HepG2 (cell line): ENCODE results near the gene MYEOV. TPM values are rescaled to one million over a fixed set of nuclear protein-coding genes. Genes with fewer than 3 reads are reported as not detected.

Source experiments
- ATAC-seq: fragments of 200-7000 bp; cut with Tn5 transposase; 3 replicates; pipeline ENCODE4 v1.9.1; 2020; ENCODE audit warnings: mild to moderate bottlenecking, moderate library complexity
- BruUV-seq: library from RNA; stranded (reverse); fragments of 400-500 nt; replicated peaks from 2 replicates; lab custom pipeline; 2021; lab: Mats Ljungman, UMichigan
- CTCF ChIA-PET: fragments of 300-600 bp; formaldehyde crosslinking; extraction: SDS; loops from one replicate; lab custom pipeline; 2021; ENCODE audit warnings: low total read pairs, inconsistent platforms, low intra/inter-chr PET ratio; lab: Yijun Ruan, JAX
- POLR2A ChIA-PET: fragments of 350-600 bp; sonication (Branson Sonifier 250); formaldehyde crosslinking; loops from one replicate; lab custom pipeline; 2020; ENCODE audit warnings: antibody characterized with exemption, inconsistent platforms; lab: Yijun Ruan, JAX
- DNase-seq: peaks from one replicate; pipeline ENCODE4 v3.0.0-alpha.2; 2015; ENCODE audit warnings: low spot score
- FAIRE-seq: peaks from 3 replicates; lab custom pipeline; 2011; peaks lifted over from hg19 to GRCh38; lab: Jason Lieb, UNC
- H2AFZ ChIP-seq: one replicate; pipeline ENCODE4 v1.6.1; 2011; ENCODE audit warnings: low read length, inconsistent platforms
- H3K27ac ChIP-seq: fragments of 300-600 bp; 3 replicates; pipeline ENCODE4 v1.8.0; 2011; ENCODE audit warnings: mixed run types, mild to moderate bottlenecking, mixed read lengths, low read length, inconsistent platforms; ENCODE audit not compliant: insufficient read depth; ENCODE audit errors: extremely low read length
- H3K27me3 ChIP-seq, 2 experiments: fragments of 200-600 bp in 1 of 2; 2 replicates in 1 of 2; 3 replicates in 1 of 2; pipeline versions ENCODE4 v1.6.0 to v1.8.0; 2011; ENCODE audit warnings: low read length in 2 of 2, mild to moderate bottlenecking in 2 of 2, moderate library complexity in 2 of 2, inconsistent platforms in 1 of 2; ENCODE audit not compliant: insufficient read depth in 2 of 2, control insufficient read depth in 1 of 2
- H3K36me3 ChIP-seq, 2 experiments: fragments of 200-600 bp in 1 of 2; replicated peaks in 1 of 2; 2 replicates in 1 of 2; 3 replicates in 1 of 2; pipeline versions ENCODE4 v1.5.1 to v1.8.0; 2011; ENCODE audit warnings: low read length in 2 of 2, inconsistent platforms in 1 of 2; ENCODE audit not compliant: insufficient read depth in 2 of 2, control insufficient read depth in 1 of 2
- H3K4me1 ChIP-seq: 2 replicates; pipeline ENCODE4 v1.5.1; 2012; ENCODE audit warnings: low read length, inconsistent platforms; ENCODE audit not compliant: insufficient read depth
- H3K4me2 ChIP-seq: 2 replicates; pipeline ENCODE4 v1.6.0; 2011; ENCODE audit warnings: low read depth, low read length, inconsistent platforms
- H3K4me3 ChIP-seq, 3 experiments: fragments of 200-600 bp in 1 of 3; sonication (generic), shearing (Covaris generic) in 1 of 3; replicated peaks in 1 of 3; 2 replicates each; pipeline ENCODE4 v1.5.1; 2011 to 2016; ENCODE audit warnings: low read length in 3 of 3, inconsistent platforms in 2 of 3, low read depth in 2 of 3, mild to moderate bottlenecking in 2 of 3, control low read depth in 1 of 3, mixed read lengths in 1 of 3; ENCODE audit not compliant: insufficient read depth in 1 of 3
- H3K79me2 ChIP-seq: one replicate; pipeline ENCODE4 v1.6.1; 2011; ENCODE audit warnings: low read length, inconsistent platforms; ENCODE audit not compliant: insufficient read depth
- H3K9ac ChIP-seq: 2 replicates; pipeline ENCODE4 v1.6.0; 2011; ENCODE audit warnings: mild to moderate bottlenecking, low read depth, low read length, inconsistent platforms; ENCODE audit not compliant: insufficient read depth
- H3K9me3 ChIP-seq: 2 replicates; pipeline ENCODE4 v1.5.1; 2012; ENCODE audit warnings: mild to moderate bottlenecking, low read length
- H4K20me1 ChIP-seq: 2 replicates; pipeline ENCODE4 v1.6.0; 2011; ENCODE audit warnings: inconsistent platforms, mild to moderate bottlenecking, low read length, moderate library complexity; ENCODE audit not compliant: insufficient read depth
- ATF3 ChIP-seq: sonication (generic); formaldehyde crosslinking; IDR thresholded peaks from 2 replicates; pipeline ENCODE4 v1.4.0; 2020; ENCODE audit warnings: missing genetic modification reagents
- CHD2 ChIP-seq: IDR thresholded peaks from 2 replicates; pipeline ENCODE4 v1.6.1; 2011; ENCODE audit warnings: low read depth, low read length, improper control_type of control experiment
- IKZF5 ChIP-seq: IDR thresholded peaks from 2 replicates; pipeline ENCODE4 v1.6.1; 2018; ENCODE audit warnings: missing genetic modification reagents, mild to moderate bottlenecking, missing compliant biosample characterization
- JUNB ChIP-seq: sonication (generic); formaldehyde crosslinking; IDR thresholded peaks from 2 replicates; pipeline ENCODE4 v1.8.0; 2022; ENCODE audit warnings: missing genetic modification reagents, mild to moderate bottlenecking, borderline replicate concordance
- KLF6 ChIP-seq: IDR thresholded peaks from 2 replicates; pipeline ENCODE4 v1.8.0; 2016; ENCODE audit warnings: missing biosample characterization, missing genetic modification reagents
- MIXL1 ChIP-seq: IDR thresholded peaks from 2 replicates; pipeline ENCODE4 v1.6.1; 2016
- ZNF510 ChIP-seq: sonication (generic); formaldehyde crosslinking; IDR thresholded peaks from 2 replicates; pipeline ENCODE4 v1.4.0; 2020; ENCODE audit warnings: low read depth, mild to moderate bottlenecking, missing genetic modification reagents
- ZNF800 ChIP-seq: sonication (generic); formaldehyde crosslinking; IDR thresholded peaks from 2 replicates; pipeline ENCODE4 v1.4.0; 2020; ENCODE audit warnings: missing genetic modification reagents
- WGBS: methylation state at CpG from one replicate; pipeline ENCODE4 v1.1.6; 2017; ENCODE audit warnings: low lambda C conversion rate; 5-methylcytosine and 5-hydroxymethylcytosine counted together
- in situ Hi-C: cut with HindIII; loops from 2 replicates; pipeline ENCODE4 v1.10.0; 2017; ENCODE audit warnings: low pct_unique_long_range_greater_than_20kb; ENCODE audit not compliant: extremely low pct_ligation_motif_present
- intact Hi-C: fragments of 100-400 bp; cut with micrococcal nuclease; formaldehyde crosslinking; loops from one replicate; pipeline ENCODE4 v1.10.0; 2022; ENCODE audit not compliant: unreplicated experiment
- polyA plus RNA-seq, 8 experiments: library from polyadenylated mRNA; depleted of rRNA in 3 of 8; stranded (reverse) in 7 of 8; unstranded in 1 of 8; fragments of >200 nt; fragmentation: Illumina TruSeq in 4 of 8; extraction: Trizol in 4 of 8; gene quantifications; 2 replicates each; pipeline versions ENCODE4 v1.2.1 to v1.2.3, GENCODE V29; 2011 to 2016; ENCODE audit warnings: low read depth in 4 of 8, missing spikeins in 1 of 8, mixed read lengths in 1 of 8; ENCODE audit not compliant: insufficient read depth in 1 of 8
- total RNA-seq, 5 experiments: library from RNA; depleted of rRNA; stranded (reverse); fragments of >200 nt; fragmentation: Illumina TruSeq; extraction: Trizol; gene quantifications; 2 replicates each; pipeline ENCODE4 v1.2.3, GENCODE V29; 2016; ENCODE audit warnings: low read depth in 1 of 5

MYEOV gene
- total and polyA plus RNA-seq, 2 of the 13 experiments (the other 11 are each of a cell fraction or from before 2014, with no cell fraction given), result 0.33 to 1.8 TPM

GRCh38 chr11:69269926-69270697, 23.8 kb upstream of the MYEOV start:
- POLR2A ChIA-PET, result no interaction called here
- DNase-seq (no peak), FAIRE-seq (no peak), ATAC-seq (no peak)
- in situ Hi-C loops (loop anchor here (10.0 kb wide), 1 partner anchor 55 kb away; no protein-coding TSS in a partner anchor), intact Hi-C loops (no loop called here)
- H4K20me1 ChIP-seq, result 0 out of 2 replicates have a peak, but pooled peaks cover 3% of the 10 kb centered on the region
- WGBS, result 57% methylated on average over 4 of the region's 21 CpGs
- no TSS peak for BruUV-seq
- no peak overlapping the region for H3K27ac ChIP-seq
- no peak for TF ChIP-seq ATF3 (CRISPR knock-in tag)
- TF ChIP-seq MIXL1, result no peak
- TF ChIP-seq ZNF800 (CRISPR knock-in tag), result no peak
- TF ChIP-seq CHD2, result no peak
- TF ChIP-seq JUNB, result no peak
- TF ChIP-seq IKZF5 (CRISPR knock-in tag), result no peak
- no peak for TF ChIP-seq ZNF510
- no peak for TF ChIP-seq KLF6 (CRISPR knock-in tag)
- no peaks in the 10 kb centered on the region for H3K79me2 ChIP-seq
- no peak overlapping the region for H3K4me2 ChIP-seq
- H3K4me3 ChIP-seq, result no peak overlapping the region
- H3K27me3 ChIP-seq, result peaks cover 7 to 45% of the 10 kb centered on the region in 2 experiments; a peak in 3 of 5 replicates
- no peak overlapping the region for H2AFZ ChIP-seq
- no peak overlapping the region for H3K9ac ChIP-seq
- no peaks in the 10 kb centered on the region for H3K9me3 ChIP-seq
- CTCF ChIA-PET, result no interaction called here
- no peaks in the 10 kb centered on the region for H3K36me3 ChIP-seq
- peaks cover 44% of the 10 kb centered on the region for H3K4me1 ChIP-seq
